Aorta (tissue), 5 donors: Measurements from ENCODE around the gene RIT2. TPM values are rescaled to one million over a fixed set of nuclear protein-coding genes. Genes with fewer than 3 reads are reported as not detected.

Experiments used
- ATAC-seq: fragments of 200-7000 bp; cut with Tn5 transposase; one replicate; pipeline ENCODE4 v1.9.1; 2022; ENCODE audit warnings: moderate library complexity; ENCODE audit not compliant: low FRiP score
- DNase-seq, 2 donors: peaks; one replicate each; pipeline ENCODE4 v3.0.0-alpha.2; 2020
- H3K27ac ChIP-seq, 2 donors: one replicate each; pipeline ENCODE4 v1.5.1; 2013; ENCODE audit warnings: low read length in 2 of 2, mild to moderate bottlenecking in 2 of 2, moderate library complexity in 2 of 2, control low read depth in 1 of 2, inconsistent platforms in 1 of 2, low read depth in 1 of 2
- H3K27me3 ChIP-seq, 2 donors: one replicate each; pipeline ENCODE4 v1.6.1; 2013; ENCODE audit warnings: control low read depth in 1 of 2, low read length in 1 of 2, mild to moderate bottlenecking in 1 of 2, moderate library complexity in 1 of 2; ENCODE audit not compliant: insufficient read depth in 2 of 2, control insufficient read depth in 1 of 2
- H3K36me3 ChIP-seq, 2 donors: one replicate each; pipeline ENCODE4 v1.6.1; 2013; ENCODE audit warnings: control low read depth in 1 of 2, low read length in 1 of 2, mild to moderate bottlenecking in 1 of 2; ENCODE audit not compliant: insufficient read depth in 2 of 2, control insufficient read depth in 1 of 2
- H3K4me1 ChIP-seq, 2 donors: one replicate each; pipeline ENCODE4 v1.6.1; 2013; ENCODE audit warnings: low read length in 2 of 2, control low read depth in 1 of 2, mild to moderate bottlenecking in 1 of 2, moderate library complexity in 1 of 2; ENCODE audit not compliant: insufficient read depth in 2 of 2, control insufficient read depth in 1 of 2
- H3K4me3 ChIP-seq, 2 donors: one replicate each; pipeline ENCODE4 v1.5.1; 2013; ENCODE audit warnings: low read length in 2 of 2, control low read depth in 1 of 2, mild to moderate bottlenecking in 1 of 2
- H3K9me3 ChIP-seq: one replicate; pipeline ENCODE4 v1.6.1; 2013; ENCODE audit warnings: mild to moderate bottlenecking, low read length; ENCODE audit not compliant: control insufficient read depth
- WGBS, 2 donors: extraction: QIAGEN DNeasy Blood & Tissue Kit; methylation state at CpG; one replicate each; pipeline ENCODE4 v1.1.7; 2013; 5-methylcytosine and 5-hydroxymethylcytosine counted together
- intact Hi-C, 2 donors: fragments of 100-400 bp; cut with DNase I; formaldehyde crosslinking; loops; one replicate each; pipeline versions ENCODE4 v1.14.2 to v1.15.0; 2022
- polyA plus RNA-seq, 2 donors: library from polyadenylated mRNA; stranded (reverse); fragments of 200-250 nt; gene quantifications; one replicate each; pipeline ENCODE4 v1.2.3, GENCODE V29; 2013
- total RNA-seq, 2 donors: library from RNA; stranded (reverse); fragmentation: NEBNext Ultra II Directional; extraction: Animal tissue kit (Norgen Biotek cat#: 25700); gene quantifications; one replicate each; pipeline ENCODE4 v1.2.1, GENCODE V29; 2021
- donor health status: healthy with polysubstance abuse.
- donor health status: Bipolar disorder and iron deficiency.
- donor health status: DM: no; HTN: no; CAD: no.
- donor health status: DM: no; HTN: no; CAD: no.
- donor health status: DM: yes; HTN: yes; CAD: no.

The RIT2 gene
- total and polyA plus RNA-seq, 4 donors, result 2.9 TPM; not detected in 3

GRCh38 chr18:42850174-42851083 is 265.1 kb downstream of the RIT2 start:
- H3K36me3 ChIP-seq, result no peaks in the 10 kb centered on the region
- no peaks in the 10 kb centered on the region for H3K4me1 ChIP-seq
- ATAC-seq, result no peak
- no peaks in the 10 kb centered on the region for H3K9me3 ChIP-seq
- intact Hi-C loops, result no loop called here
- 45 to 56% methylated on average over 5 of the region's 5 CpGs for WGBS, 2 donors
- no peak for DNase-seq
- H3K4me3 ChIP-seq, result no peak overlapping the region
- H3K27me3 ChIP-seq, result no peaks in the 10 kb centered on the region
- no peak overlapping the region for H3K27ac ChIP-seq

- Histone ChIP-seq H3K4me3 (no peak overlapping the region), H3K27me3 (no peaks in the 10 kb centered on the region), H3K4me1 (no peaks in the 10 kb centered on the region), H3K27ac (no peak overlapping the region), H3K36me3 (no peaks in the 10 kb centered on the region), H3K9me3 (no peaks in the 10 kb centered on the region)
- 19 to 24% methylated on average over 1 of the region's 1 CpG for WGBS, 2 donors
- DNase-seq, result no peak
- ATAC-seq, result no peak
- intact Hi-C loops, result no loop called here
Observed at GRCh38 chr18:42839408-42839807, 276.1 kb downstream of the RIT2 start.

- Histone ChIP-seq H3K27ac (no peak overlapping the region), H3K36me3 (no peaks in the 10 kb centered on the region), H3K9me3 (no peaks in the 10 kb centered on the region), H3K27me3 (no peaks in the 10 kb centered on the region), H3K4me1 (no peaks in the 10 kb centered on the region), H3K4me3 (no peak overlapping the region)
- DNase-seq, result no peak
- intact Hi-C loops, result no loop called here
- ATAC-seq, result no peak
- 57 to 60% methylated on average over 5 of the region's 5 CpGs for whole genome bisulfite sequencing, 2 donors
Observed at GRCh38 chr18:42838546-42839145, 276.8 kb downstream of the RIT2 start.

- H3K27ac ChIP-seq, result no peak overlapping the region
- ATAC-seq, result no peak
- no peaks in the 10 kb centered on the region for H3K36me3 ChIP-seq
- no peaks in the 10 kb centered on the region for H3K4me1 ChIP-seq
- intact Hi-C loops, result no loop called here
- H3K9me3 ChIP-seq, result no peaks in the 10 kb centered on the region
- no peak overlapping the region for H3K4me3 ChIP-seq
- no peak for DNase-seq
- H3K27me3 ChIP-seq, result no peaks in the 10 kb centered on the region
Observed at GRCh38 chr18:42830936-42831335, 284.5 kb downstream of the RIT2 start.

GRCh38 chr18:42828881-42829280 is 286.6 kb downstream of the RIT2 start:
- H3K27me3 ChIP-seq, result no peaks in the 10 kb centered on the region
- no peaks in the 10 kb centered on the region for H3K4me1 ChIP-seq
- no peak overlapping the region for H3K4me3 ChIP-seq
- DNase-seq (no peak), ATAC-seq (no peak)
- no peaks in the 10 kb centered on the region for H3K36me3 ChIP-seq
- no peaks in the 10 kb centered on the region for H3K9me3 ChIP-seq
- H3K27ac ChIP-seq, result no peak overlapping the region
- WGBS, 2 donors, result 92 to 97% methylated on average over 1 of the region's 1 CpG
- intact Hi-C loops, result no loop called here

GRCh38 chr18:42824178-42824577 is 291.3 kb downstream of the RIT2 start:
- Histone ChIP-seq H3K9me3 (no peaks in the 10 kb centered on the region), H3K4me3 (no peak overlapping the region), H3K4me1 (no peaks in the 10 kb centered on the region), H3K27me3 (no peaks in the 10 kb centered on the region), H3K27ac (no peak overlapping the region), H3K36me3 (no peaks in the 10 kb centered on the region)
- DNase-seq (no peak), ATAC-seq (no peak)
- intact Hi-C loops, result no loop called here

- no peak for ATAC-seq
- H3K36me3 ChIP-seq, result no peaks in the 10 kb centered on the region
- H3K4me3 ChIP-seq, result no peak overlapping the region
- no peaks in the 10 kb centered on the region for H3K4me1 ChIP-seq
- no peaks in the 10 kb centered on the region for H3K9me3 ChIP-seq
- no peak overlapping the region for H3K27ac ChIP-seq
- no peaks in the 10 kb centered on the region for H3K27me3 ChIP-seq
- WGBS, 2 donors, result 18 to 20% methylated on average over 3 of the region's 3 CpGs
- intact Hi-C loops, result no loop called here
- no peak for DNase-seq
Observed at GRCh38 chr18:42822711-42823110, 292.8 kb downstream of the RIT2 start.

GRCh38 chr18:42821492-42821891 is 294.0 kb downstream of the RIT2 start:
- Histone ChIP-seq H3K4me3 (no peak overlapping the region), H3K36me3 (no peaks in the 10 kb centered on the region), H3K27ac (no peak overlapping the region), H3K9me3 (no peaks in the 10 kb centered on the region), H3K27me3 (no peaks in the 10 kb centered on the region), H3K4me1 (no peaks in the 10 kb centered on the region)
- WGBS, 2 donors, result 96% methylated on average over 4 of the region's 4 CpGs
- intact Hi-C loops, result no loop called here
- no peak for ATAC-seq
- DNase-seq, result no peak

GRCh38 chr18:42814618-42815017 is 300.9 kb downstream of the RIT2 start:
- intact Hi-C loops, result no loop called here
- 90 to 92% methylated on average over 4 of the region's 4 CpGs for WGBS, 2 donors
- H3K36me3 ChIP-seq, result no peaks in the 10 kb centered on the region
- H3K27ac ChIP-seq, result no peak overlapping the region
- no peaks in the 10 kb centered on the region for H3K4me1 ChIP-seq
- DNase-seq, result no peak
- no peaks in the 10 kb centered on the region for H3K9me3 ChIP-seq
- H3K27me3 ChIP-seq, result no peaks in the 10 kb centered on the region
- H3K4me3 ChIP-seq, result no peak overlapping the region
- ATAC-seq, result no peak
